ENCODE measurements around the gene TMEM87A.

Gene TMEM87A

GRCh38 chr15:42171795-42172194, 101.4 kb downstream of the TMEM87A start:
- no peak for TF ChIP-seq CTCF (IDR thresholded peaks at IDR 0.05; ENCODE audit: low read depth, low read length, missing control alignments)
- H3K4me3 ChIP-seq (replicated peaks; ENCODE audit: low read depth, low read length) = no peak overlapping the region
- DNase-seq (ENCODE audit: extremely low read depth, low read depth) = no peak

- H3K4me3 ChIP-seq (replicated peaks; ENCODE audit: low read depth, low read length) = no peak overlapping the region
- no peak for DNase-seq (ENCODE audit: extremely low read depth, low read depth)
Observed at GRCh38 chr15:42171122-42171521, 102.1 kb downstream of the TMEM87A start.

GRCh38 chr15:42166225-42166940, 106.8 kb downstream of the TMEM87A start:
- TF ChIP-seq CTCF (IDR thresholded peaks at IDR 0.05; ENCODE audit: low read depth, low read length, missing control alignments) = no peak
- DNase-seq (ENCODE audit: extremely low read depth, low read depth) = no peak
- H3K4me3 ChIP-seq (replicated peaks; ENCODE audit: low read depth, low read length) = no peak overlapping the region

More at GRCh38 chr15:42171122-42171521, 102.1 kb downstream of the TMEM87A start:
- no peak for TF ChIP-seq CTCF (IDR thresholded peaks at IDR 0.05; ENCODE audit: low read depth, low read length, missing control alignments)

DNA sequence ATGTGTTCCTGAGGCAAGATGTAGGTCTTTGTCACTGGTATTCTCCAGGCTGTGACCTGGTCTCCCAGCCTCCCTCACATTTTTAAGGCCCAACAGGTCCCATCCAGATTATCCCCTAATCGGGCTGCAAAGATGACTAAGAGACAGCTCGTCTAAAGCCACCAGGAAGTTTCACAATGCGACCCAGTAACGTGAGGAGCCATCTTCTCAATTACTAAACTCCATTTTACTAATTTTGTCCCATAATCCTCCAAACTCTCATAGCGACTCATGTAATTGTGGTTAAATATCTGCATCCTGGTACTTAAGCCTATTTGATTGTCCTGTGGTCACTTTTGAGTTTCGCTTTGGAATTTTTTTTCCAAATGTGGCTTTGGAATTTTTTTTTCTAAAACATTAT, 108.1 kb downstream of the TMEM87A start:
- no peak for TF ChIP-seq CTCF (IDR thresholded peaks at IDR 0.05; ENCODE audit: low read depth, low read length, missing control alignments)
- DNase-seq (ENCODE audit: extremely low read depth, low read depth) = no peak

GRCh38 chr15:42163947-42164550, 109.2 kb downstream of the TMEM87A start:
- DNase-seq (ENCODE audit: extremely low read depth, low read depth) = no peak
- no peak for TF ChIP-seq CTCF (IDR thresholded peaks at IDR 0.05; ENCODE audit: low read depth, low read length, missing control alignments)
- no peak overlapping the region for H3K4me3 ChIP-seq (replicated peaks; ENCODE audit: low read depth, low read length)

More for the DNA sequence above, 108.1 kb downstream of the TMEM87A start:
- no peak overlapping the region for H3K4me3 ChIP-seq (replicated peaks; ENCODE audit: low read depth, low read length)

GRCh38 chr15:42163291-42163690, 109.9 kb downstream of the TMEM87A start:
- no peak for TF ChIP-seq CTCF (IDR thresholded peaks at IDR 0.05; ENCODE audit: low read depth, low read length, missing control alignments)
- DNase-seq (ENCODE audit: extremely low read depth, low read depth) = no peak
- no peak overlapping the region for H3K4me3 ChIP-seq (replicated peaks; ENCODE audit: low read depth, low read length)

Measured in HFF-Myc (cell line).